PC-9 (cell line): ENCODE results near the gene JARID2.

Source experiments
- CTCF ChIP-seq: fragments of 200-600 bp; sonication (generic); conservative IDR thresholded peaks from 2 replicates; pipeline ENCODE4 v1.6.1; 2017; ENCODE audit warnings: mixed run types, antibody characterized with exemption, mild to moderate bottlenecking, moderate library complexity
- EZH2 ChIP-seq: fragments of 200-600 bp; sonication (generic); IDR thresholded peaks from 2 replicates; pipeline ENCODE4 v1.8.0; 2017; ENCODE audit warnings: antibody characterized with exemption, low read depth

GRCh38 chr6:15336900-15337560 is 91.2 kb downstream of the JARID2 start:
- TF ChIP-seq EZH2 (no peak), CTCF (no peak)
